Stimulated activated CD4-positive, alpha-beta T cell treated with anti-CD3 and anti-CD28 coated beads, Interleukin-1b, Interleukin-23, amount 100 ng/mL, for 1 hour (primary cell): ENCODE measurements around the gene ELK4.

ENCODE experiments used
- DNase-seq, 2 donors: peaks; one replicate each; pipeline ENCODE4 v3.0.0-alpha.2; 2020; ENCODE audit warnings: low read depth in 2 of 2

ELK4 gene

GRCh38 chr1:205581321-205581980 lies 50.4 kb downstream of the ELK4 start:
- DNase-seq, result no peak

GRCh38 chr1:205580923-205581180 lies 51.0 kb downstream of the ELK4 start:
- no peak for DNase-seq

GRCh38 chr1:205580140-205580922 lies 51.5 kb downstream of the ELK4 start:
- no peak for DNase-seq

- DNase-seq, result no peak
Observed at GRCh38 chr1:205579711-205580110, 52.1 kb downstream of the ELK4 start.

- DNase-seq, result no peak
Observed at GRCh38 chr1:205578780-205579571, 52.8 kb downstream of the ELK4 start.

GRCh38 chr1:205577874-205578658 lies 53.7 kb downstream of the ELK4 start:
- DNase-seq, result no peak

GRCh38 chr1:205576805-205577761 lies 54.7 kb downstream of the ELK4 start:
- no peak for DNase-seq

- no peak for DNase-seq
Observed at GRCh38 chr1:205576011-205576410, 55.8 kb downstream of the ELK4 start.

- no peak for DNase-seq
Observed at GRCh38 chr1:205575294-205575885, 56.4 kb downstream of the ELK4 start.

- no peak for DNase-seq
Observed at GRCh38 chr1:205572421-205572820, 59.4 kb downstream of the ELK4 start.

GRCh38 chr1:205571747-205572146 lies 60.1 kb downstream of the ELK4 start:
- no peak for DNase-seq

- DNase-seq, result no peak
Observed at GRCh38 chr1:205570796-205571537, 60.8 kb downstream of the ELK4 start.

GRCh38 chr1:205570173-205570501 lies 61.7 kb downstream of the ELK4 start:
- DNase-seq, result no peak

GRCh38 chr1:205569411-205570172 lies 62.2 kb downstream of the ELK4 start:
- DNase-seq, result no peak

GRCh38 chr1:205568469-205569361 lies 63.1 kb downstream of the ELK4 start:
- DNase-seq, result no peak

GRCh38 chr1:205568135-205568468 lies 63.7 kb downstream of the ELK4 start:
- DNase-seq, result no peak

- no peak for DNase-seq
Observed at GRCh38 chr1:205567716-205568115, 64.1 kb downstream of the ELK4 start.

- no peak for DNase-seq
Observed at GRCh38 chr1:205565799-205566198, 66.0 kb downstream of the ELK4 start.
